ENCODE data around the gene MS4A6E.
A peak's percentile ranks its signal among the peaks of the same experiment; 100 is the strongest.

DNA sequence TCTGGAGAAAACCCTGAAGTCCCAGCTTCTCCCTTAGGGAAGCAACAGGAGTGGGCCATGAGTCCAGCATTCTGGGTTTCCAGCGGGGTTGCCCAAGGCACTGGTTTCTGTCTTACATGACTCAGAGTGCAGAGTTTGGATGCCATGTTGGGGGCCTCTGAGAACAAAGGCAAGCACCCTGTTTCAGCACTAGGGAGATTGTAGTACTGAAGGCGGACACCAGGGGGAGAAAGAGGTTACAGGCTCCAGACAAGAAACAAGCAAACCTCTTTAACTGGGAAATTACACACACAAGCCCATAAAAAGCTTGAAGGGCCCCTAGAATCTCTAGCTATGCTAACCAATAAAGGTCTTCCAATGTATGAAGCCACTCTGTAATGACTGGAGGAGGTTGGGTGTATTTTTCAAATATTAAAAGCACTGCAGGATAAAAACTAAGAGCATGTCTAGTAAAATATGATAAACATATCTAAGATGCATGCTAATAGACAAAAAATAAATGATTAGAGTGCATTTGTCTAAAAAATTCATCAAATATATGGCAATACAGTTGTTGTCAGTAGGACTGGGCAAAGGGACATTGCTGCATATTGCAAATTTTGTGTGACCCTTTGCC is 7.1 kb downstream of the MS4A6E start:
- TF ChIP-seq POLR2AphosphoS5 (IDR thresholded peaks at IDR 0.05; ENCODE audit: low read depth, low read length) = no peak
- TF ChIP-seq EP300 (IDR thresholded peaks at IDR 0.05; ENCODE audit: borderline replicate concordance in 1 of 2, low read depth in 2 of 2, low read length in 2 of 2) = no peak
- no peak for TF ChIP-seq TAF1 (IDR thresholded peaks at IDR 0.05; ENCODE audit: low read depth, low read length)
- TF ChIP-seq, protein P1, sequence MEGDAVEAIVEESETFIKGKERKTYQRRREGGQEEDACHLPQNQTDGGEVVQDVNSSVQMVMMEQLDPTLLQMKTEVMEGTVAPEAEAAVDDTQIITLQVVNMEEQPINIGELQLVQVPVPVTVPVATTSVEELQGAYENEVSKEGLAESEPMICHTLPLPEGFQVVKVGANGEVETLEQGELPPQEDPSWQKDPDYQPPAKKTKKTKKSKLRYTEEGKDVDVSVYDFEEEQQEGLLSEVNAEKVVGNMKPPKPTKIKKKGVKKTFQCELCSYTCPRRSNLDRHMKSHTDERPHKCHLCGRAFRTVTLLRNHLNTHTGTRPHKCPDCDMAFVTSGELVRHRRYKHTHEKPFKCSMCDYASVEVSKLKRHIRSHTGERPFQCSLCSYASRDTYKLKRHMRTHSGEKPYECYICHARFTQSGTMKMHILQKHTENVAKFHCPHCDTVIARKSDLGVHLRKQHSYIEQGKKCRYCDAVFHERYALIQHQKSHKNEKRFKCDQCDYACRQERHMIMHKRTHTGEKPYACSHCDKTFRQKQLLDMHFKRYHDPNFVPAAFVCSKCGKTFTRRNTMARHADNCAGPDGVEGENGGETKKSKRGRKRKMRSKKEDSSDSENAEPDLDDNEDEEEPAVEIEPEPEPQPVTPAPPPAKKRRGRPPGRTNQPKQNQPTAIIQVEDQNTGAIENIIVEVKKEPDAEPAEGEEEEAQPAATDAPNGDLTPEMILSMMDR (IDR thresholded peaks at IDR 0.05; ENCODE audit: control extremely low read depth in 1 of 3, insufficient read depth in 1 of 3, low read depth in 1 of 3, low read length in 3 of 3) = peak; percentile 27 to 75 (median 72)
- TF ChIP-seq, protein P2, sequence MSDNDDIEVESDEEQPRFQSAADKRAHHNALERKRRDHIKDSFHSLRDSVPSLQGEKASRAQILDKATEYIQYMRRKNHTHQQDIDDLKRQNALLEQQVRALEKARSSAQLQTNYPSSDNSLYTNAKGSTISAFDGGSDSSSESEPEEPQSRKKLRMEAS (IDR thresholded peaks at IDR 0.05) = no peak

Measured in H1 (cell line).